SK-N-SH (cell line): ENCODE data around the gene ASMTL. TPM values are rescaled to one million over a fixed set of nuclear protein-coding genes. Genes with fewer than 3 reads are reported as not detected.
"Not testable (repeated sequence)": the region's sequence is repeated elsewhere in the genome, so short reads cannot be mapped to it uniquely, and the experiment has no call there.

ENCODE experiments used
- CTCF ChIA-PET: fragments of 300-600, 350-600 bp; formaldehyde crosslinking; extraction: SDS; loops from one replicate; lab custom pipeline; 2021; lab: Yijun Ruan, JAX
- POLR2A ChIA-PET: fragments of 350-600 bp; sonication (Branson Sonifier 250); formaldehyde crosslinking; extraction: SDS; loops from one replicate; lab custom pipeline; 2020; ENCODE audit warnings: antibody characterized with exemption, inconsistent platforms; lab: Yijun Ruan, JAX
- DNase-seq: peaks from one replicate; pipeline ENCODE4 v3.0.0; 2012
- H2AFZ ChIP-seq: fragments of 200-600 bp; sonication (generic); 2 replicates; pipeline ENCODE4 v1.8.1; 2016; ENCODE audit warnings: antibody characterized with exemption, mild to moderate bottlenecking, low read depth
- H3F3A ChIP-seq: fragments of 200-600 bp; sonication (generic); replicated peaks from 2 replicates; pipeline ENCODE3; 2016; ENCODE audit warnings: antibody characterized with exemption, mild to moderate bottlenecking; ENCODE audit not compliant: insufficient read depth
- H3K27ac ChIP-seq, 2 experiments: fragments of 200-500 bp in 1 of 2; fragments of 200-600 bp in 1 of 2; sonication (Bioruptor generic) in 1 of 2; sonication (generic), shearing (Covaris generic) in 1 of 2; 2 replicates each; pipeline versions ENCODE4 v1.5.1 to v1.6.1; 2014 to 2016; ENCODE audit warnings: low read depth in 2 of 2, inconsistent platforms in 1 of 2, low read length in 1 of 2, mild to moderate bottlenecking in 1 of 2, mixed read lengths in 1 of 2
- H3K27me3 ChIP-seq: fragments of 200-600 bp; sonication (generic), shearing (Covaris generic); 2 replicates; pipeline ENCODE4 v1.6.1; 2016; ENCODE audit warnings: mixed run types; ENCODE audit not compliant: insufficient read depth
- H3K36me3 ChIP-seq, 2 experiments: fragments of 200-500 bp in 1 of 2; fragments of 200-600 bp in 1 of 2; sonication (Bioruptor generic) in 1 of 2; sonication (generic) in 1 of 2; replicated peaks in 1 of 2; 2 replicates each; pipeline versions ENCODE3 to v1.5.1; 2014 to 2016; ENCODE audit warnings: low read length in 1 of 2, mild to moderate bottlenecking in 1 of 2; ENCODE audit not compliant: insufficient read depth in 2 of 2, control insufficient read depth in 1 of 2
- H3K4me1 ChIP-seq, 2 experiments: fragments of 200-500 bp in 1 of 2; fragments of 200-600 bp in 1 of 2; sonication (Bioruptor generic) in 1 of 2; sonication (generic), shearing (Covaris generic) in 1 of 2; 2 replicates each; pipeline versions ENCODE4 v1.5.1 to v1.6.1; 2014 to 2016; ENCODE audit warnings: low read depth in 1 of 2, low read length in 1 of 2, mixed run types in 1 of 2; ENCODE audit not compliant: insufficient read depth in 2 of 2, control insufficient read depth in 1 of 2
- H3K4me2 ChIP-seq: fragments of 200-600 bp; sonication (generic), shearing (Covaris generic); 2 replicates; pipeline ENCODE4 v1.6.1; 2017; ENCODE audit warnings: mixed run types
- H3K4me3 ChIP-seq, 2 experiments: fragments of 200-500 bp in 1 of 2; fragments of 200-600 bp in 1 of 2; sonication (Bioruptor generic) in 1 of 2; sonication (generic), shearing (Covaris generic) in 1 of 2; 2 replicates each; pipeline versions ENCODE4 v1.5.1 to v1.8.1; 2014 to 2016; ENCODE audit warnings: low read depth in 2 of 2, inconsistent platforms in 1 of 2, low read length in 1 of 2, mild to moderate bottlenecking in 1 of 2, mixed read lengths in 1 of 2, moderate library complexity in 1 of 2
- H3K79me2 ChIP-seq: fragments of 200-600 bp; sonication (generic); 2 replicates; pipeline ENCODE4 v1.8.1; 2017; ENCODE audit warnings: mild to moderate bottlenecking; ENCODE audit not compliant: insufficient read depth
- H3K9ac ChIP-seq: fragments of 200-600 bp; sonication (generic); 2 replicates; pipeline ENCODE4 v1.6.1; 2017; ENCODE audit warnings: mixed run types
- H3K9me2 ChIP-seq: fragments of 200-600 bp; sonication (generic); 2 replicates; pipeline ENCODE4 v1.6.1; 2017; ENCODE audit warnings: mixed run types
- H3K9me3 ChIP-seq: fragments of 200-600 bp; sonication (generic); 2 replicates; pipeline ENCODE4 v1.6.1; 2017; ENCODE audit warnings: mixed run types, mild to moderate bottlenecking, moderate library complexity
- H4K20me1 ChIP-seq: fragments of 200-600 bp; sonication (generic); 2 replicates; pipeline ENCODE4 v1.6.1; 2017; ENCODE audit warnings: mild to moderate bottlenecking, mixed run types; ENCODE audit not compliant: insufficient read depth
- ELF1 ChIP-seq: IDR thresholded peaks from 2 replicates; pipeline ENCODE4 v1.4.0; 2012
- EP300 ChIP-seq, 2 experiments: IDR thresholded peaks; 2 replicates each; pipeline versions ENCODE4 v1.4.0 to v1.6.1; 2012; ENCODE audit warnings: borderline replicate concordance in 1 of 2, low read depth in 1 of 2, low read length in 1 of 2
- NFIC ChIP-seq: IDR thresholded peaks from 2 replicates; pipeline ENCODE4 v1.4.0; 2012; ENCODE audit warnings: borderline replicate concordance
- NRF1 ChIP-seq: IDR thresholded peaks from 2 replicates; pipeline ENCODE4 v1.6.1; 2012; ENCODE audit warnings: low read depth, mild to moderate bottlenecking, low read length
- PBX3 ChIP-seq: IDR thresholded peaks from 2 replicates; pipeline ENCODE4; 2012
- POLR2AphosphoS5 ChIP-seq: IDR thresholded peaks from 2 replicates; pipeline ENCODE4 v1.6.1; 2012; ENCODE audit warnings: low read depth, low read length
- REST ChIP-seq: IDR thresholded peaks from 2 replicates; pipeline ENCODE4 v1.6.1; 2012; ENCODE audit warnings: mild to moderate bottlenecking, low read depth, low read length, moderate library complexity
- WGBS: methylation state at CpG from one replicate; pipeline ENCODE4 v1.1.6; 2017; ENCODE audit warnings: low lambda C conversion rate; 5-methylcytosine and 5-hydroxymethylcytosine counted together
- polyA plus RNA-seq, 3 experiments: library from polyadenylated mRNA; depleted of rRNA; stranded (reverse); fragments of >200 nt; gene quantifications; 2 replicates each; pipeline ENCODE4 v1.2.3, GENCODE V29; 2012

ASMTL gene
- polyA plus RNA-seq, 1 of the 3 experiments (the other 2 are of a cell fraction): 37.7 TPM

GRCh38 chrX:1411326-1411725, 41.4 kb downstream of the ASMTL start:
- POLR2A ChIA-PET: no interaction called here
- Histone ChIP-seq H3F3A (no peaks in the 10 kb centered on the region), H3K27me3 (no peaks in the 10 kb centered on the region), H4K20me1 (no peaks in the 10 kb centered on the region), H2AFZ (no peak overlapping the region), H3K4me1 (no peaks in the 10 kb centered on the region), H3K27ac (no peak overlapping the region), H3K4me3 (no peak overlapping the region), H3K9ac (no peak overlapping the region)
- CTCF ChIA-PET: no interaction called here
- no peak for DNase-seq
- TF ChIP-seq POLR2AphosphoS5 (no peak), PBX3 (no peak), REST (no peak), NFIC (no peak), EP300 (IDR thresholded peaks at IDR 0.05; ENCODE audit: borderline replicate concordance in 1 of 2, low read depth in 1 of 2, low read length in 1 of 2) (no peak)
- TF ChIP-seq, all 33 proteins: peak for 0
- no peak overlapping the region for H3K4me2 ChIP-seq
- 94% methylated on average over 11 of the region's 12 CpGs for WGBS
- H3K9me3 ChIP-seq: no peaks in the 10 kb centered on the region
- H3K36me3 ChIP-seq: peaks cover 8 to 14% of the 10 kb centered on the region in 2 experiments
- H3K79me2 ChIP-seq: no peaks in the 10 kb centered on the region
- no peaks in the 10 kb centered on the region for H3K9me2 ChIP-seq

- TF ChIP-seq ELF1: no peak
- TF ChIP-seq EP300 (IDR thresholded peaks at IDR 0.05; ENCODE audit: borderline replicate concordance in 1 of 2, low read depth in 1 of 2, low read length in 1 of 2): no peak
- TF ChIP-seq NRF1: no peak
- TF ChIP-seq, all 33 proteins: peak for 0
- Histone ChIP-seq H2AFZ (no peak overlapping the region), H3K4me3 (no peak overlapping the region), H3K4me1 (no peaks in the 10 kb centered on the region), H4K20me1 (no peaks in the 10 kb centered on the region), H3K4me2 (no peak overlapping the region), H3K9ac (no peak overlapping the region), H3K9me2 (no peaks in the 10 kb centered on the region), H3F3A (no peaks in the 10 kb centered on the region), H3K36me3 (peaks cover 4 to 27% of the 10 kb centered on the region in 2 experiments), H3K27ac (no peak overlapping the region), H3K27me3 (no peaks in the 10 kb centered on the region), H3K79me2 (no peaks in the 10 kb centered on the region), H3K9me3 (no peaks in the 10 kb centered on the region)
- ChIA-PET POLR2A (no interaction called here), CTCF (no interaction called here)
- no peak for DNase-seq
Observed at GRCh38 chrX:1407035-1407434, 45.7 kb downstream of the ASMTL start.

- H3K79me2 ChIP-seq, H3K27me3 ChIP-seq, H3K27ac ChIP-seq, H2AFZ ChIP-seq, H3K9me3 ChIP-seq, H3K9ac ChIP-seq, H3F3A ChIP-seq, POLR2A ChIA-PET, H4K20me1 ChIP-seq, DNase-seq, CTCF ChIA-PET, H3K4me2 ChIP-seq, H3K9me2 ChIP-seq, H3K4me3 ChIP-seq, H3K4me1 ChIP-seq: not testable (repeated sequence)
- peaks cover 0 to 27% of the 10 kb centered on the region in 2 experiments for H3K36me3 ChIP-seq
- WGBS: 100% methylated on average over 2 of the region's 2 CpGs
Observed at GRCh38 chrX:1405769-1406168, 46.9 kb downstream of the ASMTL start.

GRCh38 chrX:1403867-1404266, 48.8 kb downstream of the ASMTL start:
- H3K27ac ChIP-seq, CTCF ChIA-PET, H3K4me1 ChIP-seq, DNase-seq, H3K4me3 ChIP-seq, H3K9me2 ChIP-seq, H2AFZ ChIP-seq, H4K20me1 ChIP-seq, H3F3A ChIP-seq, H3K9ac ChIP-seq, POLR2A ChIA-PET, H3K9me3 ChIP-seq, H3K79me2 ChIP-seq, H3K27me3 ChIP-seq, H3K4me2 ChIP-seq: not testable (repeated sequence)
- H3K36me3 ChIP-seq: peaks cover 4 to 27% of the 10 kb centered on the region in 2 experiments
- WGBS: 97% methylated on average over 3 of the region's 3 CpGs
